Activated naive CD4-positive, alpha-beta T cell treated with anti-CD3 and anti-CD28 coated beads for 36 hours (primary cell): ENCODE data around the gene RBM10. TPM values are rescaled to one million over a fixed set of nuclear protein-coding genes. Genes with fewer than 3 reads are reported as not detected.

Experiments used
- CTCF ChIA-PET: fragments of 350-600 bp; sonication (Branson Sonifier 250); formaldehyde crosslinking; loops from one replicate; lab custom pipeline; 2021; ENCODE audit warnings: antibody characterized with exemption; lab: Charles Lee
- DNase-seq: peaks from one replicate; pipeline ENCODE4 v3.0.0-alpha.2; 2020
- H3K27ac Mint-ChIP-seq: one replicate; pipeline ENCODE4 v1.8.0; 2021; ENCODE audit warnings: mild to moderate bottlenecking, mixed read lengths
- H3K27me3 Mint-ChIP-seq: one replicate; pipeline ENCODE4 v1.8.0; 2021; ENCODE audit warnings: low read depth, mixed read lengths
- H3K36me3 Mint-ChIP-seq: one replicate; pipeline ENCODE4 v1.8.0; 2021; ENCODE audit warnings: low read depth, mixed read lengths
- H3K4me1 Mint-ChIP-seq: one replicate; pipeline ENCODE4 v1.8.0; 2021; ENCODE audit warnings: low read depth, mixed read lengths
- H3K4me3 Mint-ChIP-seq: one replicate; pipeline ENCODE4 v1.8.0; 2021; ENCODE audit warnings: mild to moderate bottlenecking, moderate library complexity, mixed read lengths
- H3K9me3 Mint-ChIP-seq: one replicate; pipeline ENCODE4 v1.8.0; 2021; ENCODE audit warnings: mixed read lengths
- intact Hi-C: fragments of 100-400 bp; cut with micrococcal nuclease; formaldehyde crosslinking; loops from one replicate; pipeline ENCODE4 v1.15.1; 2023
- total RNA-seq, 2 experiments: library from RNA; stranded (reverse); gene quantifications; one replicate each; pipeline ENCODE4 v1.2.3, GENCODE V29; 2021

RBM10 gene
- total RNA-seq, 2 experiments from 2014 or later: 65.4 to 65.5 TPM

GRCh38 chrX:47194194-47194787 is 49.3 kb downstream of the RBM10 start:
- H3K27me3 Mint-ChIP-seq: no peaks in the 10 kb centered on the region
- peaks cover 26% of the 10 kb centered on the region for H3K36me3 Mint-ChIP-seq
- H3K9me3 Mint-ChIP-seq: no peaks in the 10 kb centered on the region
- intact Hi-C loops: loop anchor here (5.0 kb wide), 2 partner anchors 173 to 833 kb away; no protein-coding TSS in a partner anchor
- no peak for DNase-seq
- peak overlapping the region; percentile 94 for H3K4me3 Mint-ChIP-seq
- peaks cover 54% of the 10 kb centered on the region for H3K4me1 Mint-ChIP-seq
- H3K27ac Mint-ChIP-seq: peak overlapping the region; percentile 94
- CTCF ChIA-PET: interaction anchor here (1.8 kb wide), 1 partner anchor 118 kb away, joined by 5 read pairs; no protein-coding TSS in a partner anchor

- Mint-ChIP-seq H3K27ac (peak overlapping the region; percentile 71), H3K36me3 (peaks cover 31% of the 10 kb centered on the region), H3K4me3 (peak overlapping the region; percentile 94), H3K9me3 (no peaks in the 10 kb centered on the region), H3K27me3 (no peaks in the 10 kb centered on the region), H3K4me1 (peaks cover 46% of the 10 kb centered on the region)
- CTCF ChIA-PET: interaction anchor here (0.5 to 1.8 kb wide), 3 partner anchors 116 to 1384 kb away, joined by 3 to 5 read pairs (median 3); no protein-coding TSS in a partner anchor
- intact Hi-C loops: no loop called here
- DNase-seq: no peak
These were observed 51.1 kb downstream of the RBM10 start for GRCh38 chrX:47196098-47196497.

DNA sequence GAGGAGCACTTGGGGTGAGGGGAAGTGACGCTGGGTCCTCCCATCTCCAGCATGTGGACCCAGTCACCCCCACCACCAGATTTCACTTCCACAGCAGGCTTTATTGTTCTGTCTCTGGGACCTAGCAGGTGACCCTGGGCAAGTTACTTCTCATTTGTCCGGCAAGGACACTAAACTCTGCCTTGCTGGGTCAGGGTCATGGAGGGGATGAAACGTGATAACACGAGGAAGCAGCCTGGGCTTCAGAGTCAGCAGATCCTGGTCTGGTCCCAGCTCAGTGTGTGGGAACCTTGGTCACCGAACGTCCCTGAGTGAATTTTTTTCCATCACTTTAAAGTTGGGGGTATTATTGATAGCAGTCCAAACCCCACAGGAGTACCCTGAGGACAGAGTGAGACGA is 52.5 kb downstream of the RBM10 start:
- no peak for DNase-seq
- intact Hi-C loops: no loop called here
- peaks cover 45% of the 10 kb centered on the region for H3K4me1 Mint-ChIP-seq

GRCh38 chrX:47198026-47198686 is 53.1 kb downstream of the RBM10 start:
- H3K36me3 Mint-ChIP-seq: peaks cover 36% of the 10 kb centered on the region
- H3K9me3 Mint-ChIP-seq: no peaks in the 10 kb centered on the region
- H3K4me1 Mint-ChIP-seq: peaks cover 39% of the 10 kb centered on the region
- peak overlapping the region; percentile 18 for H3K27ac Mint-ChIP-seq
- no peaks in the 10 kb centered on the region for H3K27me3 Mint-ChIP-seq
- H3K4me3 Mint-ChIP-seq: no peak overlapping the region
- intact Hi-C loops: no loop called here
- DNase-seq: no peak
- CTCF ChIA-PET: no interaction called here

More for the DNA sequence above, 52.5 kb downstream of the RBM10 start:
- Mint-ChIP-seq H3K9me3 (no peaks in the 10 kb centered on the region), H3K4me3 (no peak overlapping the region), H3K36me3 (peaks cover 36% of the 10 kb centered on the region), H3K27ac (peak overlapping the region; percentile 71), H3K27me3 (no peaks in the 10 kb centered on the region)
- CTCF ChIA-PET: no interaction called here

DNA sequence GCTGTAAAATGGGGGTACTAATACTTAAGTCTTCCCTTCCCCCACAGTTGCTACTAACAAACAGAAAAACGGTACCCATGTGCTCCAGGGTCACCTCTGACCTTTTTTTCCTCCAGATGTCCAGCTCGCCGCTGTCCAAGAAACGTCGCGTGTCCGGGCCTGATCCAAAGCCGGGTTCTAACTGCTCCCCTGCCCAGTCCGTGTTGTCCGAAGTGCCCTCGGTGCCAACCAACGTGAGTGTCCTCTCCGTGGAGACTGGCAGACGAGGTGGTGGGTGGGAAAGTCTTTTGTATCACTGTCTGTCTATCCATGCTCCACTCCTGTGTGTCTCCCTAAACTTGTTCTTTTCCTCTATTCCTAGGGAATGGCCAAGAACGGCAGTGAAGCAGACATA is 53.7 kb downstream of the RBM10 start:
- no peaks in the 10 kb centered on the region for H3K27me3 Mint-ChIP-seq
- intact Hi-C loops: no loop called here
- H3K4me3 Mint-ChIP-seq: no peak overlapping the region
- H3K4me1 Mint-ChIP-seq: peaks cover 36% of the 10 kb centered on the region
- no peak for DNase-seq
- CTCF ChIA-PET: no interaction called here
- H3K36me3 Mint-ChIP-seq: peaks cover 35% of the 10 kb centered on the region
- H3K27ac Mint-ChIP-seq: no peak overlapping the region
- no peaks in the 10 kb centered on the region for H3K9me3 Mint-ChIP-seq

- Mint-ChIP-seq H3K9me3 (no peaks in the 10 kb centered on the region), H3K4me3 (no peak overlapping the region), H3K36me3 (peaks cover 34% of the 10 kb centered on the region), H3K27me3 (no peaks in the 10 kb centered on the region), H3K27ac (no peak overlapping the region), H3K4me1 (peaks cover 36% of the 10 kb centered on the region)
- DNase-seq: no peak
- CTCF ChIA-PET: no interaction called here
- intact Hi-C loops: no loop called here
These were observed 54.3 kb downstream of the RBM10 start for GRCh38 chrX:47199286-47199685.

DNA sequence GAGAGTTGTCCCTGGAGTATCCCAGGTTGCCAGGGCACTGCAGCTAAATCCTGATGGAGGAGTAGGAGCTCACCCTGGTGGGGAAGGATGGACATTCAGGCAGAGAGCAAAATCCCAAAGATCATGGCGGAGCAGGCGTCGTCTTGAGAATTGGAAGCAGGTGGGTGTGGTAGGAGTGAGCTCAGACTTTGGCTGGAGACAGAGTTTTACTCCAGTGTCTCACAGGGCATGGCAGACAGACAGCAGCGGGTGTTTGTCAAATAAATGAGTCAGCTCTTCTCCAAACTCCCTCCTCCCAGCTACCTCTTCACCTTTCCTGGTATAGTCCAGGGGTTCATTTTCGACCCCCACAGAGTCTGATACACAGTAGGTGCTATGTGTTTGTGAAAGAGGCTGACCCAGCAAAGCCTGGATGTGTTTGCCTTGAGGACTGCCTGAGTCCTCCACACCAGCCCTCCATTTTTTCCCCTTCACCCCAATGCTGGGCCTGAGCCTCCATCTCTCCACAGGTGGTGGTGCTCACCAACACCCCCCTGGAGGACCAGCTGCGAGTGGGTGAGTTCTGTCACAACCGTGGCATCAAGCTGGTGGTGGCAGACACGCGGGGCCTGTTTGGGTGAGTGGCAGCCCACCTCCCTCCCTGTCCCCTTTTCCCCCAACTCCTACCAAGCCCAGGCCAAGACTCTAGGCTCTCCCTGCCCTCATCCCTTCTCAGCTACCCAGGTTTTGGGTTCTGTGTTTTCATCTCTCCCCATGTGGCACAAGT is 55.5 kb downstream of the RBM10 start:
- Mint-ChIP-seq H3K4me3 (no peak overlapping the region), H3K9me3 (no peaks in the 10 kb centered on the region)

DNA sequence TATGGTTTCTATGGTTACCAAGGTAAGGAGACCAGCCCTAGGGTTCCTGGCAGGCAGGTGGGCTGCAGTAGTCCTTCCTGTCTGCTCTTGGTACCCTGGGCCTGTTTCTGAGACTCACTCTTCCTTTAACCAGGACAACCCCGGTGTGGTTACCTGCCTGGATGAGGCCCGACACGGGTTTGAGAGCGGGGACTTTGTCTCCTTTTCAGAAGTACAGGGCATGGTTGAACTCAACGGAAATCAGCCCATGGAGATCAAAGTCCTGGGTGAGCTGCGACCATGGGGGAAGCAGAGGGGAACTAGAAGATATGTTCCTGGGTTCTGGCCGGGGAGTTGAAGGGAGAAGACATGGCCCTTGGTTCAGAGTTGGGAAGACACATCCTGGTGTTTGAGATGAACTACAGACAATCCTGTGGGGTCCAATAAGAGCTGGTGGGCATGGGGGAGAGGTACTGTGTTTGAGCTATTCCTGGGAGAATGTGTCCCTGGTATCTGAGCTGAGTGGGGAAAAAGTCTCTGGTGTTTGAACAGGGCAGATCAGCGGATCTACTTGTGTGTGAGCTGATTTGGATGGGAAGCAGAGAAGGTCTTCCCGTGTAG is 56.4 kb downstream of the RBM10 start:
- DNase-seq: no peak
- Mint-ChIP-seq H3K4me1 (peaks cover 27% of the 10 kb centered on the region), H3K36me3 (peaks cover 24% of the 10 kb centered on the region), H3K4me3 (no peak overlapping the region), H3K9me3 (no peaks in the 10 kb centered on the region), H3K27me3 (no peaks in the 10 kb centered on the region), H3K27ac (no peak overlapping the region)
- intact Hi-C loops: no loop called here
- CTCF ChIA-PET: no interaction called here

More for the DNA sequence above, 55.5 kb downstream of the RBM10 start:
- CTCF ChIA-PET: interaction anchor here (0.5 to 0.7 kb wide), 2 partner anchors 11 to 368 kb away, joined by 3 to 5 read pairs; no protein-coding TSS in a partner anchor
- Mint-ChIP-seq H3K4me1 (peaks cover 30% of the 10 kb centered on the region), H3K36me3 (peaks cover 31% of the 10 kb centered on the region), H3K27me3 (no peaks in the 10 kb centered on the region), H3K27ac (peak overlapping the region; percentile 50)
- intact Hi-C loops: no loop called here
- DNase-seq: no peak

- DNase-seq: no peak
- CTCF ChIA-PET: interaction anchor here (0.6 kb wide), 1 partner anchor 355 kb away, joined by 4 read pairs; no protein-coding TSS in a partner anchor
- Mint-ChIP-seq H3K36me3 (peaks cover 27% of the 10 kb centered on the region), H3K9me3 (no peaks in the 10 kb centered on the region), H3K4me1 (peaks cover 24% of the 10 kb centered on the region), H3K27me3 (no peaks in the 10 kb centered on the region), H3K4me3 (no peak overlapping the region), H3K27ac (peak overlapping the region; percentile 56)
- intact Hi-C loops: no loop called here
These were observed 57.3 kb downstream of the RBM10 start for GRCh38 chrX:47202316-47202715.

DNA sequence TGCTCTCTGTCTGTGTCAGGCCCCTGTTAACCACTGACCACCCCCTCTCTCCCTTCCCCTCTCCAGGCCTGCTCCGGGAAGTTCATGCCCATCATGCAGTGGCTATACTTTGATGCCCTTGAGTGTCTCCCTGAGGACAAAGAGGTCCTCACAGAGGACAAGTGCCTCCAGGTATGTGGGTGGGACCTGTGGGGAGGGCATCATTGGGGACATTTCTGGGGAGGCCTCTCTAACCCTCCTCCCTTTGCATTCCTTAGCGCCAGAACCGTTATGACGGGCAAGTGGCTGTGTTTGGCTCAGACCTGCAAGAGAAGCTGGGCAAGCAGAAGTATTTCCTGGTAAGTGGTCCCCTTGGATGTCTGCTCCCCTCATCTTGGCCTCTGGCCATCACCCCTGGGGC is 57.9 kb downstream of the RBM10 start:
- Mint-ChIP-seq H3K27me3 (no peaks in the 10 kb centered on the region), H3K36me3 (peaks cover 27% of the 10 kb centered on the region), H3K9me3 (no peaks in the 10 kb centered on the region), H3K27ac (no peak overlapping the region), H3K4me3 (no peak overlapping the region), H3K4me1 (peaks cover 23% of the 10 kb centered on the region)
- no peak for DNase-seq
- intact Hi-C loops: no loop called here
- CTCF ChIA-PET: interaction anchor here (0.6 kb wide), 1 partner anchor 356 kb away, joined by 4 read pairs; no protein-coding TSS in a partner anchor

DNA sequence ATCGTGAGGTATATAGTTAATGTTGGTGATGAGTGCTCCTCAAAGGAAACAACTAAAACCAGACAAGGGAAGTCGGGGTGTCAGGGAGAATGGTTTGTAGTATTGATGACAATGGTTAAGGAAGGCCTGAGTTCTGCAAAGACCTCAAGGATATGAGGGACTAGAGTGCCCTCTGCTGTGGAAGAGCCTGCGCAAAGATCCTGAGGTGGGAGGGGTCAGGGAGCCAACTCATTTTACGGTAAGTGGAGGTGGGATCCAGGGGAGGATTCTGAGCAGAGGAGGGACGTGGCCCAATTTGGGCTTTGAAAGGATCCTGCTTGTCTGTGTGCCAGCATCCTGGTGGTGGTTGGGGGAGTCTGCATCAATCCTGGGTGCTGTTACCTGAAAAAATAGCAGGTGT is 59.9 kb downstream of the RBM10 start:
- Mint-ChIP-seq H3K4me1 (peaks cover 17% of the 10 kb centered on the region), H3K36me3 (peaks cover 22% of the 10 kb centered on the region), H3K27ac (peak overlapping the region; percentile 56), H3K27me3 (no peaks in the 10 kb centered on the region), H3K4me3 (no peak overlapping the region), H3K9me3 (no peaks in the 10 kb centered on the region)
- intact Hi-C loops: no loop called here
- peak; percentile 11 for DNase-seq
- CTCF ChIA-PET: no interaction called here

GRCh38 chrX:47206316-47206715 is 61.3 kb downstream of the RBM10 start:
- Mint-ChIP-seq H3K27me3 (no peaks in the 10 kb centered on the region), H3K27ac (no peak overlapping the region), H3K4me3 (no peak overlapping the region), H3K36me3 (peaks cover 20% of the 10 kb centered on the region), H3K4me1 (peaks cover 17% of the 10 kb centered on the region), H3K9me3 (no peaks in the 10 kb centered on the region)
- intact Hi-C loops: no loop called here
- no peak for DNase-seq
- CTCF ChIA-PET: no interaction called here
